Esophagus squamous epithelium (tissue), 5 donors: Measurements from ENCODE around the gene OBSCN. TPM values are rescaled to one million over a fixed set of nuclear protein-coding genes. Genes with fewer than 3 reads are reported as not detected.

Experiments
- DNase-seq: peaks from one replicate; lab custom pipeline; 2025; lab: John Stamatoyannopoulos, UW
- H3K27ac ChIP-seq, 4 donors: fragments of 200-600 bp; sonication (generic); one replicate each; pipeline ENCODE4 v1.5.1; 2016 to 2019; ENCODE audit warnings: mild to moderate bottlenecking in 1 of 4
- H3K27me3 ChIP-seq, 4 donors: fragments of 200-600 bp; sonication (generic); 1 replicate in 3 of 4; 2 replicates in 1 of 4; pipeline versions ENCODE4 v1.5.1 to v1.6.0; 2017 to 2021; ENCODE audit warnings: antibody characterized with exemption in 1 of 4
- H3K36me3 ChIP-seq, 3 donors: fragments of 200-600 bp; sonication (generic); one replicate each; pipeline ENCODE4 v1.5.1; 2016 to 2019
- H3K4me1 ChIP-seq, 3 donors: fragments of 200-600 bp; sonication (generic); one replicate each; pipeline ENCODE4 v1.5.1; 2017 to 2019
- H3K4me3 ChIP-seq, 4 donors: fragments of 200-600 bp; sonication (generic); 1 replicate in 3 of 4; 2 replicates in 1 of 4; pipeline ENCODE4 v1.5.1; 2016 to 2019; ENCODE audit warnings: mild to moderate bottlenecking in 2 of 4, moderate library complexity in 1 of 4
- H3K9me3 ChIP-seq, 3 donors: fragments of 200-600 bp; sonication (generic); one replicate each; pipeline ENCODE4 v1.5.1; 2016 to 2019
- POLR2A ChIP-seq, 4 donors: fragments of 450-650 bp; IDR thresholded peaks; one replicate each; pipeline ENCODE4 v1.6.1; 2017; ENCODE audit warnings: antibody characterized with exemption in 4 of 4, mild to moderate bottlenecking in 4 of 4, moderate library complexity in 3 of 4
- WGBS, 2 donors: methylation state at CpG; one replicate each; pipeline ENCODE4 v1.1.5; 2018; 5-methylcytosine and 5-hydroxymethylcytosine counted together
- intact Hi-C: fragments of 100-400 bp; cut with DNase I; formaldehyde crosslinking; loops from one replicate; pipeline ENCODE4 v1.15.0; 2022
- total RNA-seq, 4 donors: library from RNA; depleted of rRNA; stranded (reverse); fragments of >200 nt; gene quantifications; one replicate each; pipeline ENCODE4 v1.1.0, GENCODE V29; 2016
- TF ChIP-seq, protein P1 (sequence below), 6 experiments: fragments of 450-650 bp in 4 of 6; fragments of 200-600 bp in 2 of 6; sonication (generic) in 2 of 6; IDR thresholded peaks; one replicate each; pipeline ENCODE4 v1.5.1; 2016 to 2019; ENCODE audit warnings: antibody characterized with exemption in 6 of 6, mild to moderate bottlenecking in 4 of 6, moderate library complexity in 4 of 6
- donor health status: DM: yes; HTN: yes; CAD: no.

The OBSCN gene
- total RNA-seq, 4 donors from 2014 or later, result 4.0 to 53.2 (median 13.8) TPM

DNA sequence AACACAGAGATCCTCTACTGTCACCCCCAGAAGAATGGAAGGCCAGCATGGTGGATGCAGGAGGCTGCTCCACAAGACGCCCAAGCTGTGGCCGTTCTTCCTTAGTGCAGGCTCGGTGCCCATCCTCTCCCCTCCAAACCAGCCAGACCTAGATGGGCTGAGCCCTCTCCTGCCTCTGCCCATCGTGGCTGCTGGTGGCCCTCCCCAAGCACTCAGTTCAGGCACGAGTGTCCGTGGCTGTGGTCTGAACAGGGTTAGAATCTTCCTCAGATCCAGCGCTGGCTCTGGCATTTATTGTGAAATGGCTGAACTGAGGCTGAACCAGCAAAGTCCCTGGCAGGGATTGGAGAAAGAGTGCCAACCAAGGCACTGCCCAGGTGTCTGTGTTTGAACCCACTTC lies 139.3 kb downstream of the OBSCN start:
- Histone ChIP-seq H3K9me3 (no peaks in the 10 kb centered on the region), H3K4me1 (no peaks in the 10 kb centered on the region), H3K36me3 (peaks cover 0 to 24% (median 0%) of the 10 kb centered on the region in 3 donors), H3K27me3 (no peaks in the 10 kb centered on the region), H3K4me3 (no peak overlapping the region), H3K27ac (no peak overlapping the region)
- WGBS, 2 donors, result 92% methylated on average over 6 of the region's 7 CpGs; no CpG with 5 or more reads in 1 of the 2 donors
- intact Hi-C loops, result no loop called here
- no peak for DNase-seq
- TF ChIP-seq, protein P1, sequence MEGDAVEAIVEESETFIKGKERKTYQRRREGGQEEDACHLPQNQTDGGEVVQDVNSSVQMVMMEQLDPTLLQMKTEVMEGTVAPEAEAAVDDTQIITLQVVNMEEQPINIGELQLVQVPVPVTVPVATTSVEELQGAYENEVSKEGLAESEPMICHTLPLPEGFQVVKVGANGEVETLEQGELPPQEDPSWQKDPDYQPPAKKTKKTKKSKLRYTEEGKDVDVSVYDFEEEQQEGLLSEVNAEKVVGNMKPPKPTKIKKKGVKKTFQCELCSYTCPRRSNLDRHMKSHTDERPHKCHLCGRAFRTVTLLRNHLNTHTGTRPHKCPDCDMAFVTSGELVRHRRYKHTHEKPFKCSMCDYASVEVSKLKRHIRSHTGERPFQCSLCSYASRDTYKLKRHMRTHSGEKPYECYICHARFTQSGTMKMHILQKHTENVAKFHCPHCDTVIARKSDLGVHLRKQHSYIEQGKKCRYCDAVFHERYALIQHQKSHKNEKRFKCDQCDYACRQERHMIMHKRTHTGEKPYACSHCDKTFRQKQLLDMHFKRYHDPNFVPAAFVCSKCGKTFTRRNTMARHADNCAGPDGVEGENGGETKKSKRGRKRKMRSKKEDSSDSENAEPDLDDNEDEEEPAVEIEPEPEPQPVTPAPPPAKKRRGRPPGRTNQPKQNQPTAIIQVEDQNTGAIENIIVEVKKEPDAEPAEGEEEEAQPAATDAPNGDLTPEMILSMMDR (IDR thresholded peaks at IDR 0.05), result no peak
- no peak for TF ChIP-seq POLR2A (IDR thresholded peaks at IDR 0.05)

DNA sequence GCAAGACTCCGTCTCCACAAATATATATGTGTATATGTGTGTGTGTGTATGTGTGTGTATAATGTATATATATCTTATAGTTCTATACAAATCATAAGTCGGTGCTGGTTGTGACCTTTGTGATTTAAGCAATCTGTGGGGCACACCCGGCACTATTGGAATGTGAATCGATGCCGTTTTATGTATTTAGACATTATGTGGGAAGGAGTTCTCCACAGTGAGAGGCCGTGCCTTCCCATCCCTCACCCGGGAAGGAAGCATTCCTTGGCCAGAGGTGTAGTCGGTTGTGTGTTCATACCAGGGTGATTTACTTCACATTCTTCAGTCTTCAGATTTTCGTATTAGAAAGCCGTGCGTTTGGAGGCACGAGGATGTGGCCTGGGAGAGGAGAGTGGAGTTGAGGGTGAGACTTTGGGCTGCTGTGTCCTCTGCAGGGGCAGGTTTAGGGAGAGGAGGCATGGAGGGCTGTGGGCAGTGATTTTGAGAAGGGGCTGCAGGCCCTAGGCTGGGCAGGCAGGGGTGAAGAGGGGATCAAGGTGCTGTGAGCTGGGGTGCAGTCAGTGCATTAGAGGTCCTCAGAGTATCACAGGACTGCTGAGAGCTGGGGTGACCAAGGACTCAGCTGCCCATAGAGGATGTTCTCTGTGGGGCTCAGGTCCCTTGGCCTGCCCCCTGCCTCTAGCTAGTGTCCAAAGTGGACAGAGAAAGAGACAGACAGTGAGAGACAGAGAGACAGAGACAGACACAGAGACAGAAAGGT lies 141.0 kb downstream of the OBSCN start:
- no peaks in the 10 kb centered on the region for H3K27me3 ChIP-seq
- DNase-seq, result no peak
- H3K36me3 ChIP-seq, result peaks cover 0 to 9% (median 0%) of the 10 kb centered on the region in 3 donors
- intact Hi-C loops, result no loop called here
- no peak for TF ChIP-seq POLR2A (IDR thresholded peaks at IDR 0.05)
- TF ChIP-seq, protein P1 (IDR thresholded peaks at IDR 0.05), result no peak
- H3K27ac ChIP-seq, result no peak overlapping the region
- no peak overlapping the region for H3K4me3 ChIP-seq
- 67 to 70% methylated on average over 10 to 11 of the region's 12 CpGs for WGBS, 2 donors
- H3K9me3 ChIP-seq, result no peaks in the 10 kb centered on the region
- H3K4me1 ChIP-seq, result peaks cover 0 to 9% (median under 1%) of the 10 kb centered on the region in 3 donors

DNA sequence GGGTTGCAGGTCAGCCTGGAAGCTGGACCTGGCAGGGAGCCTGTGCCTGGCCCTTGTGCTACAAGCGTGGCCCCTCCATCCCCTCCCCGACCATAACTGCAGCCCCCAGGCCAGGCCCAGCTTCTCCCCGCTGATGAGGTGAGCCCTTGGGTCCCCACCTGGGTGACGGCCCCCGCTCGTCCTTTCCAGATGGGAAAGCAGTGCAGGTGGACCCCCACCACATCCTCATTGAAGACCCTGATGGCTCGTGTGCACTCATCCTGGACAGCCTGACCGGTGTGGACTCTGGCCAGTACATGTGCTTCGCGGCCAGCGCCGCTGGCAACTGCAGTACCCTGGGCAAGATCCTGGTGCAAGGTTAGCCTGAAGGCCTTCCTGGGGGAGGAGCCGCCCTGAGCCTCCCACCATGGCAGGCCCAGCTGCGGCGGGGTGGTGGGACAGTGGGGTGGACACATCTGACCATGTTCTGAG lies 141.9 kb downstream of the OBSCN start:
- H3K4me3 ChIP-seq, result no peak overlapping the region
- intact Hi-C loops, result no loop called here
- TF ChIP-seq, protein P1 (IDR thresholded peaks at IDR 0.05), result no peak
- no peak for TF ChIP-seq POLR2A (IDR thresholded peaks at IDR 0.05)
- no peaks in the 10 kb centered on the region for H3K27me3 ChIP-seq
- no peak overlapping the region for H3K27ac ChIP-seq
- peaks cover 0 to 9% (median 0%) of the 10 kb centered on the region in 3 donors for H3K36me3 ChIP-seq
- 74 to 96% methylated on average over 4 to 5 of the region's 15 CpGs for WGBS, 2 donors
- H3K9me3 ChIP-seq, result no peaks in the 10 kb centered on the region
- peaks cover 0 to 17% (median 6%) of the 10 kb centered on the region in 3 donors for H3K4me1 ChIP-seq
- DNase-seq, result no peak

DNA sequence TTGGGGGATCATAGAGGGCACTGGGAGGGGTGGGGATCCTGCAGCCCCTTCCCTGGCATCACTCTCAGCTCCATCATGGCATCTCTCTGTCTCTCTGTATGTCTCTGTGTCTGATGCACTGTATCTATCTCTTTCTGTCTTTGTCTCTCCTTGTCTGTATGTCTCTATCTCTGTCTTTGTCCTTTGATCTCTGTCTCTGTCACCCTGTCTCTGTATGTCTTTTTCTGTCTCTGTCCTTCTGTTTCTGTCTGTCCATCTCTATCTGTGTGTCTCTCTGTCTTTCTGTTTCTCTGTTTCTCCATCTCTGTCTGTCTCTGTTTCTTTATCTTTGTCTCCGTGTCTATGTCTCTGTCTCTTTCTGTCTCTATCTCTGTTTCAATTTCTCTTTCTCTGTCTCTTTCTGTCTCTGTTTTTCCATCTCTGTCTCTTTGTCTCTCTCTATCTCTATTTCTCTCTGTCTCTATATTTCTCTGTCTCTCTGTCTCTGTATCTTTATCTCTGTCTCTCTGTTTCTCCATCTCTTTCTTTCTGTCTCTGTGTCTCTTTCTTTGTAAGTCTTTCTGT lies 142.4 kb downstream of the OBSCN start:
- Histone ChIP-seq H3K4me1 (peaks cover 0 to 18% (median 6%) of the 10 kb centered on the region in 3 donors), H3K36me3 (peaks cover 0 to 9% (median 0%) of the 10 kb centered on the region in 3 donors), H3K27ac (no peak overlapping the region), H3K27me3 (no peaks in the 10 kb centered on the region), H3K4me3 (no peak overlapping the region), H3K9me3 (no peaks in the 10 kb centered on the region)
- intact Hi-C loops, result no loop called here
- WGBS, 2 donors, result 75 to 86% methylated on average over 1 of the region's 1 CpG
- no peak for TF ChIP-seq POLR2A (IDR thresholded peaks at IDR 0.05)
- TF ChIP-seq, protein P1 (IDR thresholded peaks at IDR 0.05), result no peak
- DNase-seq, result no peak
